Neuronal stem cell (in vitro differentiated cells): ENCODE data around the gene IL1RAP.

ENCODE experiments used
- DNase-seq: peaks from one replicate; pipeline ENCODE4 v3.0.0-alpha.2; 2013; ENCODE audit warnings: low spot score
- H2AFZ ChIP-seq: one replicate; pipeline ENCODE4 v1.6.1; 2013; ENCODE audit warnings: mild to moderate bottlenecking, low read length, inconsistent platforms
- H2AK5ac ChIP-seq: 2 replicates; pipeline ENCODE4 v1.6.1; 2013; ENCODE audit warnings: low read depth, mild to moderate bottlenecking, inconsistent platforms, low read length, moderate library complexity, mixed read lengths
- H2BK120ac ChIP-seq: 2 replicates; pipeline ENCODE4 v1.6.1; 2013; ENCODE audit warnings: low read depth, mild to moderate bottlenecking, inconsistent platforms, low read length, moderate library complexity, mixed read lengths
- H2BK12ac ChIP-seq: one replicate; pipeline ENCODE4 v1.6.1; 2013; ENCODE audit warnings: low read length, inconsistent platforms
- H2BK15ac ChIP-seq: 2 replicates; pipeline ENCODE4 v1.6.1; 2013; ENCODE audit warnings: mild to moderate bottlenecking, low read length, inconsistent platforms, mixed read lengths
- H2BK5ac ChIP-seq: one replicate; pipeline ENCODE4 v1.6.1; 2013; ENCODE audit warnings: inconsistent platforms, mild to moderate bottlenecking, low read length, moderate library complexity
- H3K14ac ChIP-seq: one replicate; pipeline ENCODE4 v1.6.1; 2013; ENCODE audit warnings: low read length, inconsistent platforms
- H3K18ac ChIP-seq: 2 replicates; pipeline ENCODE4 v1.6.1; 2013; ENCODE audit warnings: low read length, inconsistent platforms
- H3K23ac ChIP-seq: 2 replicates; pipeline ENCODE4 v1.6.1; 2013; ENCODE audit warnings: low read depth, mild to moderate bottlenecking, mixed read lengths, low read length, inconsistent platforms; ENCODE audit not compliant: poor library complexity
- H3K27ac ChIP-seq: replicated peaks from 3 replicates; pipeline ENCODE4 v1.5.1; 2013; ENCODE audit warnings: low read length, inconsistent platforms
- H3K27me3 ChIP-seq, 3 experiments: 2 replicates each; pipeline ENCODE4 v1.6.1; 2013; ENCODE audit warnings: low read length in 3 of 3, mild to moderate bottlenecking in 2 of 3, inconsistent platforms in 1 of 3, low read depth in 1 of 3, mixed read lengths in 1 of 3, moderate library complexity in 1 of 3; ENCODE audit not compliant: control insufficient read depth in 3 of 3, insufficient read depth in 3 of 3
- H3K36me3 ChIP-seq, 2 donors: replicated peaks in 1 of 2; 2 replicates each; pipeline ENCODE4 v1.6.1; 2013; ENCODE audit warnings: low read length in 2 of 2; ENCODE audit not compliant: control insufficient read depth in 2 of 2, insufficient read depth in 2 of 2
- H3K4ac ChIP-seq: 2 replicates; pipeline ENCODE4 v1.6.1; 2013; ENCODE audit warnings: inconsistent platforms, mild to moderate bottlenecking, low read length, moderate library complexity
- H3K4me1 ChIP-seq, 2 donors: 1 replicate in 1 of 2; 2 replicates in 1 of 2; pipeline ENCODE4 v1.6.1; 2013; ENCODE audit warnings: low read length in 2 of 2, low read depth in 1 of 2; ENCODE audit not compliant: control insufficient read depth in 2 of 2, insufficient read depth in 1 of 2
- H3K4me2 ChIP-seq: one replicate; pipeline ENCODE4 v1.6.1; 2013; ENCODE audit warnings: mild to moderate bottlenecking, low read length, inconsistent platforms; ENCODE audit not compliant: insufficient read depth, poor library complexity, severe bottlenecking
- H3K4me3 ChIP-seq, 2 donors: 2 replicates each; pipeline ENCODE4 v1.5.1; 2013; ENCODE audit warnings: low read length in 2 of 2, mild to moderate bottlenecking in 2 of 2, inconsistent platforms in 1 of 2, moderate library complexity in 1 of 2
- H3K79me1 ChIP-seq: one replicate; pipeline ENCODE4 v1.6.1; 2013; ENCODE audit warnings: low read depth, mild to moderate bottlenecking, inconsistent platforms, low read length, moderate library complexity
- H3K9ac ChIP-seq: one replicate; pipeline ENCODE4 v1.6.1; 2013; ENCODE audit warnings: mild to moderate bottlenecking, low read depth, low read length, inconsistent platforms; ENCODE audit not compliant: poor library complexity
- H3K9me3 ChIP-seq, 2 donors: replicated peaks in 1 of 2; 2 replicates each; pipeline versions ENCODE3 to v1.6.1; 2013; ENCODE audit warnings: low read length in 2 of 2, mild to moderate bottlenecking in 2 of 2, inconsistent platforms in 1 of 2, low read depth in 1 of 2, mixed read lengths in 1 of 2, moderate library complexity in 1 of 2; ENCODE audit not compliant: control insufficient read depth in 2 of 2, insufficient read depth in 1 of 2
- H4K8ac ChIP-seq: one replicate; pipeline ENCODE4 v1.6.1; 2013; ENCODE audit warnings: low read depth, mild to moderate bottlenecking, inconsistent platforms, low read length, moderate library complexity
- H4K91ac ChIP-seq: one replicate; pipeline ENCODE4 v1.6.1; 2013; ENCODE audit warnings: low read length, low read depth, mild to moderate bottlenecking, inconsistent platforms; ENCODE audit not compliant: poor library complexity
- WGBS, 2 donors: extraction: QIAGEN DNeasy Blood & Tissue Kit; methylation state at CpG; one replicate each; pipeline ENCODE4 v1.1.7; 2013; ENCODE audit warnings: missing lambda C conversion rate in 2 of 2, mixed read lengths in 1 of 2; ENCODE audit not compliant: insufficient read length in 2 of 2, insufficient replicate concordance in 1 of 2; ENCODE audit errors: extremely low coverage in 2 of 2; 5-methylcytosine and 5-hydroxymethylcytosine counted together

The IL1RAP gene

GRCh38 chr3:190618330-190619030 lies 104.6 kb downstream of the IL1RAP start:
- WGBS, 2 donors = no CpG with 5 or more reads among the region's 8 CpGs
- H3K4me2 ChIP-seq = no peak overlapping the region
- no peak overlapping the region for H4K91ac ChIP-seq
- H3K4ac ChIP-seq = no peak overlapping the region
- H3K23ac ChIP-seq = no peak overlapping the region
- no peaks in the 10 kb centered on the region for H3K9me3 ChIP-seq
- H3K4me1 ChIP-seq = peaks cover 2 to 10% of the 10 kb centered on the region in 2 donors
- peaks cover 0 to 3% (median 0%) of the 10 kb centered on the region in 3 experiments for H3K27me3 ChIP-seq
- H4K8ac ChIP-seq = no peak overlapping the region
- H2AK5ac ChIP-seq = no peak overlapping the region
- H2BK120ac ChIP-seq = no peak overlapping the region
- H3K27ac ChIP-seq = no peak overlapping the region
- H3K14ac ChIP-seq = no peak overlapping the region
- no peaks in the 10 kb centered on the region for H3K36me3 ChIP-seq
- H3K4me3 ChIP-seq = no peak overlapping the region
- H2BK15ac ChIP-seq = no peak overlapping the region
- H3K18ac ChIP-seq = no peak overlapping the region
- DNase-seq = no peak
- H2AFZ ChIP-seq = no peak overlapping the region
- H3K9ac ChIP-seq = no peak overlapping the region
- no peak overlapping the region for H2BK12ac ChIP-seq
- H2BK5ac ChIP-seq = no peak overlapping the region
- H3K79me1 ChIP-seq = no peaks in the 10 kb centered on the region

DNA sequence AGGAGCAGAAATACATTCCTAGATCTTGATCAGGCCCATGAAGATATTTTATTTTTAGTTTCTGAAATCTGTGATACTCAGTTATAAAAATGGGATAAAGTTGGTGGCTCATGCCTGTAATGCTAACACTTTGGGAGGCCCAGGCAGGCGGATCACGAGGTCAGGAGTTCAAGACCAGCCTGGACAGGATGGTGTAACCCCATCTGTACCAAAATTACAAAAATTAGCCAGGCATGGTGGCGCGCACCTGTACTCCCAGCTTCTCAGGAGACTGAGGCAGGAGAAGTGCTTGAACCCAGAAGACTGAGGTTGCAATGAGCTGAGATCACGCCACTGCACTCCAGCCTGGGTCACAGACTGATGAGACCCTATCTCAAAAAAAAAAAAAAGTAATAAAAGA lies 105.5 kb downstream of the IL1RAP start:
- Histone ChIP-seq H2AK5ac (no peak overlapping the region), H3K4ac (no peak overlapping the region), H3K14ac (no peak overlapping the region), H3K18ac (no peak overlapping the region), H3K27ac (no peak overlapping the region), H2BK12ac (no peak overlapping the region), H2BK15ac (no peak overlapping the region), H3K4me2 (no peak overlapping the region), H3K9me3 (peaks cover 0 to under 1% of the 10 kb centered on the region in 2 donors), H3K4me1 (peaks cover 2 to 11% of the 10 kb centered on the region in 2 donors), H4K8ac (no peak overlapping the region), H3K9ac (no peak overlapping the region), H3K79me1 (no peaks in the 10 kb centered on the region), H3K4me3 (no peak overlapping the region), H3K23ac (no peak overlapping the region), H2BK120ac (no peak overlapping the region), H2AFZ (no peak overlapping the region), H3K27me3 (peaks cover 0 to 3% (median 0%) of the 10 kb centered on the region in 3 experiments), H2BK5ac (no peak overlapping the region), H4K91ac (no peak overlapping the region), H3K36me3 (no peaks in the 10 kb centered on the region)
- DNase-seq = no peak
- WGBS, 2 donors = no CpG with 5 or more reads among the region's 5 CpGs

- no peak overlapping the region for H4K91ac ChIP-seq
- no CpG with 5 or more reads among the region's 2 CpGs for WGBS, 2 donors
- peaks cover 0 to 3% of the 10 kb centered on the region in 2 donors for H3K9me3 ChIP-seq
- H3K79me1 ChIP-seq = no peaks in the 10 kb centered on the region
- H3K23ac ChIP-seq = no peak overlapping the region
- no peak overlapping the region for H4K8ac ChIP-seq
- H3K4ac ChIP-seq = no peak overlapping the region
- no peak overlapping the region for H2BK15ac ChIP-seq
- no peak overlapping the region for H2BK5ac ChIP-seq
- H2AFZ ChIP-seq = no peak overlapping the region
- H3K4me2 ChIP-seq = no peak overlapping the region
- H3K9ac ChIP-seq = no peak overlapping the region
- H2BK12ac ChIP-seq = no peak overlapping the region
- DNase-seq = no peak
- H3K4me3 ChIP-seq = no peak overlapping the region
- no peak overlapping the region for H3K14ac ChIP-seq
- H3K27ac ChIP-seq = no peak overlapping the region
- no peaks in the 10 kb centered on the region for H3K36me3 ChIP-seq
- H3K18ac ChIP-seq = no peak overlapping the region
- H2BK120ac ChIP-seq = no peak overlapping the region
- no peaks in the 10 kb centered on the region for H3K27me3 ChIP-seq
- no peak overlapping the region for H2AK5ac ChIP-seq
- H3K4me1 ChIP-seq = peaks cover 2 to 11% of the 10 kb centered on the region in 2 donors
Measured at GRCh38 chr3:190619761-190620160, 105.9 kb downstream of the IL1RAP start.

DNA sequence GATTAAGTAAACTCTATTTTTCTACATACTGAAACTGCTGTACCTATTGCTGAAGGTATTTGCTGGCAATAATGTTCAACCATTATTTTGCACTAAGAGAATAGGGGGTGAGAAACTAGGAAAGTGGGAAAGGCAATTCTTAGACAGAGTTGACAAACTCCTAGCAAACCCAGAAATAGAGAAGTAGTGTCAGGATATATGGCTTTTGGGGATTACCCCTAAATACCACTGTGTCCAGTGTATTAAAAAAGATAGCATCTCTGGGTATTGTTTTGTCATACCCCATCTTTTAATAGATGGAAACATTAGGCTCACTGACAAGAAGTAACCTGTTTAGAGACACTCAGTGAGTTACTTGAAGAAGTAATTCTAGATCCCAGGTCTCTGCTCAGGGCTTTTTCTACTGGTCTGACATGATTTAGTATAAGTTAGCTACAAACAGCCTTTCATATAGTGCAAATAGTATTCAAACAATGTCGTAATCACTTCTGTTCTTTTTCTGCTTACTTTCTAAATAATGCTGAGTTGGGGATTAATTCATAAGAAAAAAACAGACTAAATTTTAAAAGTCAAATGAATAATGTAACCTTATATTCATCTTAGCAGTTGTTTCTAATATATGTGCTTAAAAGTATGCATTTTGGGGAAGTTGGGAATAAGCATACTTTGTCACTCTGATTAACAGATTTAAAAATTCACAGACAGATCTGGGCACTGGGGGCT lies 107.2 kb downstream of the IL1RAP start:
- peaks cover 0 to 3% of the 10 kb centered on the region in 2 donors for H3K9me3 ChIP-seq
- WGBS, 2 donors = no CpG with 5 or more reads among the region's 1 CpG
- H3K36me3 ChIP-seq = no peaks in the 10 kb centered on the region
- no peak overlapping the region for H3K18ac ChIP-seq
- H4K91ac ChIP-seq = no peak overlapping the region
- no peak overlapping the region for H3K27ac ChIP-seq
- H3K4ac ChIP-seq = no peak overlapping the region
- no peak overlapping the region for H2BK5ac ChIP-seq
- no peak overlapping the region for H3K4me3 ChIP-seq
- no peak overlapping the region for H2BK15ac ChIP-seq
- H2AFZ ChIP-seq = no peak overlapping the region
- H3K79me1 ChIP-seq = no peaks in the 10 kb centered on the region
- DNase-seq = no peak
- no peak overlapping the region for H2BK12ac ChIP-seq
- no peak overlapping the region for H3K23ac ChIP-seq
- H2BK120ac ChIP-seq = no peak overlapping the region
- no peak overlapping the region for H3K4me2 ChIP-seq
- no peaks in the 10 kb centered on the region for H3K27me3 ChIP-seq
- peaks cover 2 to 11% of the 10 kb centered on the region in 2 donors for H3K4me1 ChIP-seq
- H3K14ac ChIP-seq = no peak overlapping the region
- no peak overlapping the region for H4K8ac ChIP-seq
- no peak overlapping the region for H3K9ac ChIP-seq
- H2AK5ac ChIP-seq = no peak overlapping the region
